Adipocyte (in vitro differentiated cells): ENCODE measurements around the gene UNC13A.

ENCODE experiments used
- DNase-seq: peaks from one replicate; pipeline ENCODE4 v3.0.0-alpha.2; 2015; ENCODE audit warnings: low read depth
- H3K27me3 ChIP-seq: replicated peaks from 2 replicates; pipeline ENCODE4 v1.7.0; 2013; ENCODE audit warnings: mild to moderate bottlenecking, low read length, moderate library complexity; ENCODE audit not compliant: control insufficient read depth, insufficient read depth
- H3K36me3 ChIP-seq: 2 replicates; pipeline ENCODE4 v1.7.0; 2013; ENCODE audit warnings: low read length, mild to moderate bottlenecking, moderate library complexity; ENCODE audit not compliant: control insufficient read depth, insufficient read depth, severe bottlenecking
- H3K4me1 ChIP-seq: 2 replicates; pipeline ENCODE4 v1.7.0; 2013; ENCODE audit warnings: mild to moderate bottlenecking, low read length, moderate library complexity; ENCODE audit not compliant: control insufficient read depth, insufficient read depth
- H3K4me3 ChIP-seq: 2 replicates; pipeline ENCODE4 v1.7.0; 2013; ENCODE audit warnings: mild to moderate bottlenecking, low read length, moderate library complexity
- H3K9ac ChIP-seq: 2 replicates; pipeline ENCODE4 v1.7.0; 2013; ENCODE audit warnings: mild to moderate bottlenecking, low read length, moderate library complexity
- H3K9me3 ChIP-seq: 2 replicates; pipeline ENCODE4 v1.7.0; 2013; ENCODE audit warnings: mild to moderate bottlenecking, low read length, moderate library complexity; ENCODE audit not compliant: control insufficient read depth

Gene UNC13A

GRCh38 chr19:17681505-17682125, 6.5 kb downstream of the UNC13A start:
- peaks cover 11% of the 10 kb centered on the region for H3K4me1 ChIP-seq
- no peak overlapping the region for H3K4me3 ChIP-seq
- no peaks in the 10 kb centered on the region for H3K9me3 ChIP-seq
- H3K36me3 ChIP-seq, result no peaks in the 10 kb centered on the region
- peak; percentile 45 for DNase-seq
- no peak overlapping the region for H3K9ac ChIP-seq
- peaks cover 9% of the 10 kb centered on the region for H3K27me3 ChIP-seq

GRCh38 chr19:17680230-17680722, 7.9 kb downstream of the UNC13A start:
- Histone ChIP-seq H3K4me3 (peak overlapping the region; percentile 75), H3K9me3 (no peaks in the 10 kb centered on the region), H3K27me3 (peaks cover 20% of the 10 kb centered on the region), H3K36me3 (no peaks in the 10 kb centered on the region), H3K9ac (peak overlapping the region; percentile 88), H3K4me1 (peaks cover 8% of the 10 kb centered on the region)
- DNase-seq, result peak; percentile 74

- peak overlapping the region; percentile 75 for H3K4me3 ChIP-seq
- H3K9me3 ChIP-seq, result no peaks in the 10 kb centered on the region
- H3K36me3 ChIP-seq, result no peaks in the 10 kb centered on the region
- H3K9ac ChIP-seq, result peak overlapping the region; percentile 88
- no peak for DNase-seq
- H3K27me3 ChIP-seq, result peaks cover 17% of the 10 kb centered on the region
- peaks cover 8% of the 10 kb centered on the region for H3K4me1 ChIP-seq
Measured at GRCh38 chr19:17679526-17680229, 8.5 kb downstream of the UNC13A start.

- Histone ChIP-seq H3K9me3 (no peaks in the 10 kb centered on the region), H3K4me3 (no peak overlapping the region), H3K9ac (no peak overlapping the region), H3K27me3 (peaks cover 10% of the 10 kb centered on the region), H3K4me1 (peaks cover 8% of the 10 kb centered on the region), H3K36me3 (no peaks in the 10 kb centered on the region)
- no peak for DNase-seq
Measured at GRCh38 chr19:17678836-17679235, 9.3 kb downstream of the UNC13A start.

- no peak overlapping the region for H3K4me3 ChIP-seq
- no peaks in the 10 kb centered on the region for H3K36me3 ChIP-seq
- H3K4me1 ChIP-seq, result peaks cover 8% of the 10 kb centered on the region
- no peaks in the 10 kb centered on the region for H3K9me3 ChIP-seq
- peaks cover 10% of the 10 kb centered on the region for H3K27me3 ChIP-seq
- H3K9ac ChIP-seq, result no peak overlapping the region
- DNase-seq, result no peak
Measured at GRCh38 chr19:17677002-17677401, 11.2 kb downstream of the UNC13A start.

GRCh38 chr19:17676295-17676694, 11.9 kb downstream of the UNC13A start:
- Histone ChIP-seq H3K4me1 (peaks cover 8% of the 10 kb centered on the region), H3K27me3 (peaks cover 10% of the 10 kb centered on the region), H3K9ac (no peak overlapping the region), H3K4me3 (no peak overlapping the region), H3K36me3 (no peaks in the 10 kb centered on the region), H3K9me3 (no peaks in the 10 kb centered on the region)
- DNase-seq, result no peak

GRCh38 chr19:17673937-17674799, 14.0 kb downstream of the UNC13A start:
- Histone ChIP-seq H3K4me1 (no peaks in the 10 kb centered on the region), H3K4me3 (no peak overlapping the region), H3K9ac (no peak overlapping the region), H3K36me3 (no peaks in the 10 kb centered on the region), H3K27me3 (peaks cover 13% of the 10 kb centered on the region), H3K9me3 (no peaks in the 10 kb centered on the region)
- no peak for DNase-seq

- H3K36me3 ChIP-seq, result no peaks in the 10 kb centered on the region
- peaks cover 13% of the 10 kb centered on the region for H3K27me3 ChIP-seq
- no peaks in the 10 kb centered on the region for H3K9me3 ChIP-seq
- H3K4me3 ChIP-seq, result no peak overlapping the region
- H3K4me1 ChIP-seq, result no peaks in the 10 kb centered on the region
- peak; percentile 37 for DNase-seq
- no peak overlapping the region for H3K9ac ChIP-seq
Measured at GRCh38 chr19:17671906-17672305, 16.2 kb downstream of the UNC13A start.

- H3K9ac ChIP-seq, result no peak overlapping the region
- no peaks in the 10 kb centered on the region for H3K36me3 ChIP-seq
- H3K27me3 ChIP-seq, result peaks cover 8% of the 10 kb centered on the region
- DNase-seq, result no peak
- no peak overlapping the region for H3K4me3 ChIP-seq
- H3K4me1 ChIP-seq, result no peaks in the 10 kb centered on the region
- H3K9me3 ChIP-seq, result peaks cover 12% of the 10 kb centered on the region
Measured at GRCh38 chr19:17669419-17669818, 18.7 kb downstream of the UNC13A start.

GRCh38 chr19:17665058-17665457, 23.1 kb downstream of the UNC13A start:
- no peak for DNase-seq
- Histone ChIP-seq H3K27me3 (peaks cover 13% of the 10 kb centered on the region), H3K36me3 (no peaks in the 10 kb centered on the region), H3K9me3 (peaks cover 17% of the 10 kb centered on the region), H3K9ac (no peak overlapping the region), H3K4me1 (peaks cover 2% of the 10 kb centered on the region), H3K4me3 (no peak overlapping the region)

- peaks cover 23% of the 10 kb centered on the region for H3K4me1 ChIP-seq
- peaks cover 9% of the 10 kb centered on the region for H3K9me3 ChIP-seq
- peaks cover 5% of the 10 kb centered on the region for H3K27me3 ChIP-seq
- H3K9ac ChIP-seq, result no peak overlapping the region
- no peaks in the 10 kb centered on the region for H3K36me3 ChIP-seq
- no peak for DNase-seq
- no peak overlapping the region for H3K4me3 ChIP-seq
Measured at GRCh38 chr19:17659996-17660395, 28.2 kb downstream of the UNC13A start.
